T1000 (cell line): Measurements from ENCODE around the gene MEMO1.
"Not testable (repeated sequence)": the region's sequence is repeated elsewhere in the genome, so short reads cannot be mapped to it uniquely, and the experiment has no call there.

ENCODE experiments used
- DNase-seq: peaks from one replicate; lab custom pipeline; 2025; ENCODE audit warnings: mixed read lengths; lab: John Stamatoyannopoulos, UW

Gene MEMO1

DNA sequence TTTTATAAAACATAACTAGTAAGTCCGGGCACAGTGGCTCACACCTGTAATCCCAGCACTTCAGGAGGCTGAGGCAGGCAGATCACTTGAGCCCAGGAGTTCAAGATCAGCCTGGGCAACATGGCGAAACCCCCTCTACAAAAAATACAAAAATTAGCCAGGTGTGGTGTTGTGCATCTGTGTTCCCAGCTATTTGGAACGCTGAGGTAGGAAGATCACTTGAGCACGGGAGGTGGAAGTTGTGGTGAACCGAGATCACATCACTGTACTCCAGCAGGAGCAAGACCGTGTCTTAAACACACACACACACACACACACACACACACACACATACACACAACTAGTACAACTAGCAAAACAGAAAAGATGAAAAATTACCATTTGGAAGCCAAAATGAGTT is 103.3 kb downstream of the MEMO1 start:
- DNase-seq, result not testable (repeated sequence)

DNA sequence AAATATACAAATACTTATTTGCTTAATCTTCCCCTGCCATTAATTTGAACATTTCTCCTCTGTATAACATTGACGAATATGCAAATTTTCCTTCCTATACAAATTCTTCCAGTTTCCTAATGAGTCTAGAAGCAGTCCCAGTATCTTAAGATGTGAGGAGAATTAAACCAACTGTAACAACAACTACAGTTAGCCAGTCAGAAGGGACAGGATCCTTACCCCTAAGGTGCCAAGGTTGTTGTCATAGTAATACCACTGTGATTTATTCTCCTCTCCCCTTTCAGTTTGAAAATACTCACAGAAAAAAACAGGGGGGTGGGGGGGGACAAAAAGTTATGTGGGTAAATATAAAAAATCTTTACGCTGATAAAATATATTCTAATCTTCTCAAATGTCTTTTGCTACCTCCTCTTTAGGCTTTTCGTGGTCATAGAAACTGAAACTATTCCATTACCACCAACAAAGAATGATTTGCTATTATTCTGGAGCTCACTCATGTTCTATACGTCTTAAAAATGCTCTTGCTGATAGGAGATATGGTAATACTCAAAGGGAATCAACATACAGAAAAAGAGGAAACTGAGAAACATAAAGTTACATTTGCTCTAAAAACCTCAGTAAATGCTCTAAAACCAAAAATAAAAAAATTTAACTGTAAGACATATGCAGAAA is 107.6 kb downstream of the MEMO1 start:
- no peak for DNase-seq

DNA sequence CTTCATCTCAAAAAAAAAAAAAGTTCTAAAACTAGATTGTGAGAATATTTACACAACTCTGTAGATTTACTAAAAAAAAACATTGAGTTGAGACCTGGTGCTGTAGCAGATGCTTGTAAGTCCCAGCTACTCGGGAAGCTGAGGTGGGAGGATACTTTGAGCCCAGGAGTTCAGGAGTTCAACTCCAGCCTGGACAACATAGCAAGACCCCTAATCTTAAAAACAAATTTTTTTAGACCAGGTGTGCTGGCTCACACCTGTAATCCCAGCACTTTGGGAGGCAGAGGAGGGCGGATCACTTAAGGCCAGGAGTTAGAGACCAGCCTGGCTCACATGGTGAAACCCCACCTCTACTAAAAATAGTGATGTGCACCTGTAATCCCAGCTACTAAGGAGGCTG is 108.9 kb downstream of the MEMO1 start:
- DNase-seq, result no peak

DNA sequence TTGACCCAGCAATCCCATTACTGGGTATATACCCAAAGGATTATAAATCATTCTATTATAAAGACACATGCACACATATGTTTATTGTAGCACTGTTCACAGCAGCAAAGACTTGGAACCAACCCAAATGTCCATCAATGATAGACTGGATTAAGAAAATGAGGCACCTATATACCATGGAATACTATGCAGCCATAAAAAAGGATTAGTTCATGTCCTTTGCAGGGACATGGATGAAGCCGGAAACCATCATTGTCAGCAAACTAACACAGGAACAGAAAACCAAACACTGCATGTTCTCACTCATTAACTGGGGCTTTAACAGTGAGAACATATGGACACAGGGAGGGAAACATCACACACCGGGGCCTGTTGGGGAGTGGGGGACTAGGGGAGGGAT is 110.7 kb downstream of the MEMO1 start:
- not testable (repeated sequence) for DNase-seq

DNA sequence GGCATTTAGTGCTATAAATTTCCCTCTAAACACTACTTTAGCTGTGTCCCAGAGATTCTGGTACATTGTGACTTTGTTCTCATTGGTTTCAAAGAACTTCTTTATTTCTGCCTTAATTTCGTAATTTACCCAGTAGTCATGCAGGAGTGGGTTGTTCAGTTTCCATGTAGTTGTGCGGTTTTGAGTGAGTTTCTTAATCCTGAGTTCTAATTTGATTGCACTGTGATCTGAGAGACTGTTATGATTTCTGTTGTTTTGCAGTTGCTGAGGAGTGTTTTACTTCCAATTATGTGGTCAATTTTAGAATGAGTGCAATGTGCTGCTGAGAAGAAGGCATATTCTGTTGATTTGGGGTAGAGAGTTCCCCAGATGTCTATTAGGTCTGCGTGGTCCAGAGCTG is 112.5 kb downstream of the MEMO1 start:
- not testable (repeated sequence) for DNase-seq

DNA sequence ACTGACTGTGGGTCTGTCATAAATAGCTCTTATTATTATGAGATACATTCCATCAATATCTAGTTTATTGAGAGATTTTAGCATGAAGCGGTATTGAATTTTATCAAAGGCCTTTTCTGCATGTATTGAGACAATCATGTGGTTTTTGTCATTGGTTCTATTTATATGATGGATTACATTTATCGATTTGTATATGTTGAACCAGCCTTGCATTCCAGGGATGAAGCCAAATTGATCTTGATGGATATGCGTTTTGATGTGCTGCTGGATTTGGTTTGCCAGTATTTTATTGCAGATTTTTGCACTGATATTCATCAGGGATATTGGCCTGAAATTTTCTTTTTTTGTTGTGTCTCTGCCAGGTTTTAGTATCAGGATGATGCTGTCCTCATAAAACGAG is 113.5 kb downstream of the MEMO1 start:
- not testable (repeated sequence) for DNase-seq

DNA sequence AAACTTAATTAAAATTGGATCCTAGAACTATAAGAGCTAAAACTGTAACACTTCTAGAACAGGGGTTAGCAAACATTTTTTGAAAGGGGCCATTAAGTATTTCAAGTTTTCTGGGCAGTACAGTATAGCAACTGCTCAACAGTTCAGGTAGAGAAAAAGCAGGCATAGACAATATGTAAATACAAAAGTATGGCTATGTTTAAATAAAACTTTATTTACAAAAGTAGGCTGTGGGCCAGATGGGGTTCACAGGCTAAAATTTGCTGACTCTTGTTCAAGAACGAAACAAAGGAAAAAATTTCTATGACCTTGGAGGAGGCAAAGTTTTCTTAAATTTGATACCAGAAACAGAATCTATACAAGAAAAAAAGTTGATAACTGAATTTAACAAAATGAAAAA is 114.5 kb downstream of the MEMO1 start:
- no peak for DNase-seq

DNA sequence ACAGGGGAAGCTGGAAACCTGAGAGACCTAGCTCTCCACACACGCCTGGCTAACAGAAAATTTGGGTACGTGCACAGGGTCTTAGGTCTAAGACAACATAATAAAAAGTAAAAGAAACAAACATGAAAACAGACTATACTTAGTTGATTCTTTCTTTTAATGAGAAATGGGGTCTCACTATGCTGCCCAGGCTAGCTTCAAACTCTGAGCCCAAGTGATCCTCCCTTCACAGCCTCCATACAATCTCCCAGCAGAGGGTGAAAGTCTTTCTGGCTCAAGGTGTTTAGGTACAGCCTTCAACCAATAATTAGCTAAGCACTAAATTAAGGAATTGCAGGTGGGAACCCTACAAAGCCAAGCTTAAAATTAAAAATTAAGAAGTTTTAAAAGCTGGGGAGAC is 116.2 kb downstream of the MEMO1 start:
- DNase-seq, result no peak

DNA sequence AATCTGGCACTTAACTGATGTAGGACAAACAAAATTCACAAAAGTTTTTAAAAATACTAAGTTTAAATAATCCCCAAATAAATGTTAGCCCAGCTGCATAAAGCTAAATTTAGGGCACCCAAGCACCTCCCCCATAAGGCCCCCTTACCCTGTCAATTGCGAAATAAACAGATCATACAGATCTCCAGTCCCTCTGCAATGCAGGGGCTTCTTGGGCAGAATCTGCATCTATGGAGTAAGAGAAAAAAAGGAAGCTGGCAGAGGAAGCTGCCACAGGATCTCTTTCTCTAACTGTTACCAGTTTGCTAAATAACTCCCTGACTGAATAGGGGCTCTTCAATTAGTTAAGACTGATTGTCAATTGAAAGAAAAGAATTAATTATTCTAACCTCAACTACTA is 117.7 kb downstream of the MEMO1 start:
- DNase-seq, result no peak

DNA sequence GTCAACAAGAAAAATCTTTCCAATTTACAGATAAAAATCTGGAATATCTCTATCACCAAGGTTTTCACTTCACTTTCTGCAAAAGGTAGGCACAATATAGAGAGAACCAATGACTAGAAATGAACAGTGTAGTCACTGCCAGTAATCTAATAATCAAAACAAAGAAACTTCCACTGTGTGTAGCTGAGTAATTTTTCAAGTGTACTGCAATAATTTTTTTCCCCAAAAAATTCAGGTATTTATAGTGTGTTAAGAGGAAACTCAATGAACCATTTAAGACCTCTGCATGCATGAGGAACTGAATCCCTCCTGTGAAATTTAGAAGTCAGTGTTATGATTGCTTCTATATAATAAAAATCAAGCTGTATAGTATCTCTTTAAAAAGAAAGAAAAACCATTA is 121.8 kb downstream of the MEMO1 start:
- no peak for DNase-seq

DNA sequence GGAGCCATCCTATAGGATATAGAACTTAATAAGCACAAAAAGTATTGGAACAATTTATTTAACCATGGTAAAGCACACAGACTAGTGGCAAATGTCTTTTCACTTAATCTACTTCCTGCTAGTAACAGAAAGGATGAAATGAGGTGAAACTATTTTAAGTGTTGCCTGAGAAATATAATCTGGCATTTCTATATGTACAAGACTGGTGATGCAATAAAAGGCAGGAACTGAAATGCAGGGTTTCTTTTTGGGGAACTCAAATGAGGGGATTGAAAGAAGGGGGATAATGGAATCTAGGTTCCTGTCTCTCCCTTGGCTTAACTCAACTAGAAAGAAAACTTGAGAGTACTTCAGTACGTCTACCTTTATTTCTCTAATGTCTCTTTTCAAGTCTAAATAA is 122.3 kb downstream of the MEMO1 start:
- no peak for DNase-seq

DNA sequence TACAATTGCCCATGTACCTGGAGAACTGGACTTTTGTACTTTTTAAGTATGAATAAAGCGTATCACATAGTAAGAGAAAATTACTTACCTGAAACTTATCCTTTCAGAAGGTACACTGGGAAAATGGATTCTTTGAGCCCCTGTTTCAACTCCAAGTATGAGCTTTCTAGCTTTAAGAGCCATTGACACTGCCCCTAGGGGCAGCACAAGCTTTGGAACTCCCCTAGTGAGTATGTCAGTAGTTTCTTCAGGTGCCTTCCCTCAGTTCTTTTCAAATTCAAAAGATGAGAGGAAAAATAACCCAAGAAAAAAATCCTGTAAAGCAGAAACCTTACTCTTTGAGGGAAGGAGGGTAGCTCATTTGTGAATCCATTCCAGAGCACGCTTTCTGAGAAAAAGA is 124.1 kb downstream of the MEMO1 start:
- no peak for DNase-seq

DNA sequence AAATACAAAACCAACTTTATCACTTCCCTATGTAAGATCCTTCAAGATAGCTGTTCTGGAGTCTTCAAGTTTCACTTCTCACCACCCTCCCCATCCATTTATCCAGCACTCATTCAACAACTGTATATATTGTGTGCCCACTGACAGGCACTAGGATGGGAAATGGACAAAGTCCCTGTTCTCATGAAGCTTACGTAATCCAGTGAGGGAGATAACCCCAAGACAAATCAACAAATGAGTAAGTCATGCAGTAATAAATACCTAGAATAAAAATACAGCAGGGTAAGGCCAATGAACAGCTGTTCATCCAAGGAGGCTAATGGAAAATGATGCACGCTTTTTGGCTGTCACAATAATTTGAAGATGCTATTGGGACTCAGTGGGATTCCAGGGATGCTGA is 133.8 kb downstream of the MEMO1 start:
- no peak for DNase-seq

DNA sequence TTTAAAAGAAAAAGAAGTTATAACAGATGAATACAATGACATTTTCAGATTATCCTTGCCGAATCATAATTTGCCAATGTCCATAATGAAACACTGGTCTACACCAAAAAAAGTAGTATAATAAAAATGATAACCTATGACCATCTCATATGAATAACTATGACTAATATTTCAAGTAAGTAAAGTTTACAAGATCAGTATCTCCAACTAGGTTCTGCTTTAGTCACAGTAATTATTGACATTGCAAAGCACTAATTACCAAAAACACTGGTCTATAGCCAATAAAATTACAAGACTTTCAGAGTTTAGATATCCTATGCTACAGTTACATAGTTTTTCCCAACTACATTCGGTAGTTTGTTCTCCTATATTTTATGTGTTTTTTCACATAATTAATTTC is 136.7 kb downstream of the MEMO1 start:
- DNase-seq, result no peak

DNA sequence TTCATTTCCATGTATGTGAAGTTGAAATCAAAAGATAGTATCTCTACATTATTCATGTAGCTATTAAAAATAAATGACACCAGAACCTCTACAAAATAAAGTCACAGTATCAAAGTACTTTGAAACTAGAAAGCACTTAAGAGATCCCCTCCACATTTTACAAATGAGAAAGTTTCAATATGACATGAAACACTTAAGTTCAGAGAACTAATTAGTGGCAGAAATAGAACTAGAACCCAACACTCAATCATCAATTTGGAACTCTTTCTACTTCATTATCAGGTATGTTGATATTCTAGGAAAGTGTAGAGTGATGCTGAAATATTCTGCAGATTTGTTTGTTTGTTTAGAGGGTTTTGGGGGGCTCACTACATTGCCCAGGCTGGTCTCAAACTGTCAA is 145.6 kb downstream of the MEMO1 start:
- DNase-seq, result no peak

DNA sequence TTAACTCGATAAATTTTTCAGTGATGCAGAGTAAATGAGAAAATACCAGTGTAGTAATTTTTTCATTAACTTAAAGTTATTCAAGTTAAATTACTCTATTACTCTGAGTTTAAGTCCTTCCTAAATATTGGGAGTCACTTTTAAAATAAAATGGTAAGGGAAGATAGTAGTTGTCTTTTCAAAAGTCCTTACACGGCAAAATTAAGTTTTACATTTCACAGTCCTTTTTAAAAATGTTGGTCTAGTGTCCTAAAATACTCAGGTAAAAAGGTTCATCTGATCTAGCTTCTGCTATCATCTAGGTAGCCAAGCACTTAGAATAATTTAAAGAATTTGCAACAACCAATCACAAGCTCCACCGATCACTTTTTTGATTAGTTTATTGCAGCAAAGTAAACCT is 146.9 kb downstream of the MEMO1 start:
- DNase-seq, result no peak

DNA sequence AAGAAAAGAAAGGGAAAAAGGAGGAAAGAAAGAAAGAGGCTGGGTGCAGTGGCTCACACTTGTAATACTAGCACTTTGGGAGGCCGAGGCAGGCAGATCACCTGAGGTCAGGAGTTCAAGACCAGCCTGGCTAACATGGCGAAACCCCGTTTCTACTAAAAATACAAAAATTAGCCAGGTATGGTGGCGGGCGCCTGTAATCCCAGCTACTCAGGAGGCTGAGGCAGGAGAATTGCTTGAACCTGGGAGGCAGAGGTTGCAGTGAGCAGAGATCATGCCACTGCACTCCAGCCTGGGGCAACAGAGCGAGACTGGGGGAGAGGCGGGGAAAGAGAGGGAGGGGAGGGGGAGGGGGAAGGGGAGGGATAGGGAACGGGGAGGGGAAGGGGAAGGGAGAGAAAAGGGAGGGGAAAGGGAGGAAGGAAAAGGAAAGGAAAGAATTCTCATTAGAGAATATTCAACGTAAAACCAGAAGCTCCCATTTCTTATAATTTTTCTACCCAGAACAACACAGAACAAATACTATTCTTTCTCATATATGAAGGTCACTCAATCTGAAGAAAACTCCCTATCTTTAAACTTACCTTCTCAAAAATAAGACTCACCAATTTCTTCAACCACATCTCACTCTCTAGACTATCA is 147.7 kb downstream of the MEMO1 start:
- not testable (repeated sequence) for DNase-seq

DNA sequence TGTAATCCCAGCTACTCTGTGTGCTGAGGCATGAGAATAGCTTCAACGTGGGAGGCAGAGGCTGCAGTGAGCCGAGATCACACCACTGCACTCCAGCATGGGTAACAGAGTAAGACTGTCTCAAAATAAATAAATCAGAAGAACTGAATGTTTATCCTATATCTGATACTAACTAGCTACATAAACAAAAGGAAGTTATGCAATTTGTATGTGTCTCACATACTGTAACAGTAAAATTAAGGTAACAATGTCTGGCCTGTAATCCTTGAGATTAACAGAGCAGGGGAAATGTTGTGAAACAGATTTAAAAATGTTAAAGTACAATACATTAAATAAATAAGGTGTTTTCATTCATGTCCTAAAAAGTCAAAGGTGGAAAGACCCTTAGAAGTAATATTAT is 150.8 kb downstream of the MEMO1 start:
- no peak for DNase-seq

DNA sequence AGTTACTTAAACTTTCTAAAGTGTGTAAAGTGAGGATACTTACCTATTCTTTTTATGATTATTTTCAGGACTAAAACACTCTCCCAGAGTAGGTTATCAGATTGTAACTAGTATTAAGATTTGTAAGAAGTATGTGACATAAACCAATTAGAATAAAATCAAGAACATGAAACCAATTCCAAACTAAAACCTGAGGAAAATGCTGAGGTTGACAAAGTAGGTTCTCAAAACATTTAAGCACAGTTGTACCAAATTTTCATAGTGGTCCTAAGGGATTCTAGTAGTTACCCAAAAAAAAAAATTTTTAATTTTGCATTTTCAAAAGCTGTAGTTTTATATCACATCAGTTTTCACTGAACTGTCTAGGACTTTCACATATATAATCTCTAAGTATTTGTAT is 157.3 kb downstream of the MEMO1 start:
- DNase-seq, result no peak

DNA sequence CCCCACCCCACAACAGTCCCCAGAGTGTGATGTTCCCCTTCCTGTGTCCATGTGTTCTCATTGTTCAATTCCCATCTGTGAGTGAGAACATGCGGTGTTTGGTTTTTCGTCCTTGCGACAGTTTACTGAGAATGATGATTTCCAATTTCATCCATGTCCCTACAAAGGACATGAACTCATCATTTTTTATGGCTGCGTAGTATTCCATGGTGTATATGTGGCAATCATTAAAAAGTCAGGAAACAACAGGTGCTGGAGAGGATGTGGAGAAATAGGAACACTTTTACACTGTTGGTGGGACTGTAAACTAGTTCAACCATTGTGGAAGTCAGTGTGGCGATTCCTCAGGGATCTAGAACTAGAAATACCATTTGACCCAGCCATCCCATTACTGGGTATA is 168.7 kb downstream of the MEMO1 start:
- not testable (repeated sequence) for DNase-seq

DNA sequence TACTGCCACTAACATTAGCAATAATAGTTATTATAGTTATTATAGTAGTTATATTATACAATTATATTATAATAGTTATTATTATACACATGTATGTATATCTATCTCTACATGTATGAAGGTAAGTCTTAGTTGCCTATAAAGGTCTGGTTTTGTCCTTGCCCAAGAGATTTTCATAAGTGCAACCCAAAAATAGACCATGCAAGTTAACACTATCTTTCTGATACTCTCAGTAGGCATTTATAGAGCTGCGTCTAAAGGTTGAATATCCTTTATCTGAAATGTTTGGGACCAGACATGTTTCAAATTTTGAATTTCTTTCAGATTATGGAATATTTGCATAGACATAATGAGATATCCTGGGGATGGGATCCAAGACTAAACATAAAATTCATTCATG is 175.4 kb downstream of the MEMO1 start:
- no peak for DNase-seq

DNA sequence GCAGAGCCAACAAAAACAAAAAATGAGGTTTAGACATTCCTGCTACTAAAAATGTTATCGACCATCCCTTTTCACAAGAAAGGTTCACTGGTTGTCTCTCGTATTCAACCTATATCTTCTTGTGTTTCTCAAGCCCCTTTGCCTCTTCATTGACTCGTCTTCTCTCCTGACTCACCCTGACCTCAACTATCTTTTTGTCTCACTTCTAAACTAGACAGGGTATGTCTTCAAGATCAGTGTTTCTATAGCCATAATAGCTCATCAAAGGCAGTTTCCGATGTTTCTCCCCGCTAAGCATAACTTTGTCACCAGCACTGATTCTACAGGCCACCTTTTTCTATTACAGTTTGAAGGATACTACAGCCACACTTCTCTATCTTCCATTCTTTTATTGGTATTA is 178.4 kb downstream of the MEMO1 start:
- DNase-seq, result no peak

DNA sequence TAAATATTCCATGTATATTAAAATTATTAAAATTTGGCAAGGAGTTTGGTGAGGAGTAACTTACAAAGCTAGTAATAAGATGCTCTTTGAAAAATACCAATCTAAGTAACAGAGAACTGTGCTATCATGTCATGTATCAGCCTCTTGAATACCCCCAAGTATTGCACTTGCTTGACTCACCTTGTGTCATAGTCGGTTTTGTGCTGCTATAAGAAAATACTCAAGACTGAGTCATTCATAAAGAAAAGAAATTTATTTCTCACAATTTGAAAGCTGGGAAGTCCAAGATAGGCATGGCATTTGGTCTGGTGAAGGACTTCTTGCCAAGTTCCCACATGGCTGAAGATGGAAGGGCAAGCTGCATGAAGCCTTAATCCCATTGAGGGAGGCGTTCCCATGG is 179.2 kb downstream of the MEMO1 start:
- DNase-seq, result no peak

DNA sequence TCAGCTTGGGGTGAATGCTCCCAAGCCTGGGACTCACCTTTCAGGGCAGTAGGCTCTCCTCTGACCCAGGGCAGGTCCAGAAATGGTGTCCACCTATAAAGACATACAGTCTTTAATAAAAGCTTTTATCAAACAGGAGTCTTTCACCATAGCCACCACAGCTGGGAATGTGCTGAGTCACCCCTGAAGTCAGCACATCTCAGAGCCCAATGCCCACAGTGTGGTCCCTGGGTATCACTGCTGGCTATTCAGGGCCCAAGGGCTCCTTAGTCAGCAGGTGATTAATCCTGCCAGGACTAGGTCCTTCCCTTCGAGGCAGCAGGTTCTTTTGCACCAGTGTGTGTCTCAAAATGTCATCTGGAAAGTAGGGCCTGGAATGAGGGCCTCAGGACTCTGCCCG is 181.9 kb downstream of the MEMO1 start:
- DNase-seq, result peak; percentile 63
